Renal cortical epithelial cell (primary cell): Measurements from ENCODE around the gene GNG2. TPM values are rescaled to one million over a fixed set of nuclear protein-coding genes. Genes with fewer than 3 reads are reported as not detected.
A peak's percentile ranks its signal among the peaks of the same experiment; 100 is the strongest.

Experiments used
- DNase-seq: peaks from one replicate; pipeline ENCODE4 v3.0.0-alpha.2; 2011; ENCODE audit warnings: low read depth
- total RNA-seq: library from RNA; depleted of rRNA; stranded (reverse); fragments of >200 nt; gene quantifications from 2 replicates; pipeline ENCODE4 v1.2.3, GENCODE V29; 2014

Gene GNG2
- total RNA-seq, 1 donor from 2014 or later, result 2.8 TPM

DNA sequence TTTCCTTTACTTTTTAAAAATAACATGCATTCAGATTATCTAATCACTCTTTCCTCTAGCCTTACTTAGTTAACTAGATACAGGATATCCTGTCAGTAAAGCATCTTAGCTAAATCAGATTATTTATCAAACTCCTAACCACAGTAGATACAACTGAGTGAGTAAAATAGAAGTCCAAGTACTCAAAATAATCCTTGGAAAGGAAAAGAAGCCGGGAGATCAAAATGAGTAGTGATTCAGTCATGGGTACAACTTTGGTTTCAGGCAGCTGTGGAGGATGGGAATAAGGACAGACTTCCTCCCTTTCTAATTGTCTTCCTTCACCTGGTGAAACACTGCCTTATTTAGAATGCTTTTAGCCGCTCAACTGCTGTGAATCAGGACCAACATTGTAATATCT is 29.4 kb downstream of the GNG2 start:
- DNase-seq, result no peak

DNA sequence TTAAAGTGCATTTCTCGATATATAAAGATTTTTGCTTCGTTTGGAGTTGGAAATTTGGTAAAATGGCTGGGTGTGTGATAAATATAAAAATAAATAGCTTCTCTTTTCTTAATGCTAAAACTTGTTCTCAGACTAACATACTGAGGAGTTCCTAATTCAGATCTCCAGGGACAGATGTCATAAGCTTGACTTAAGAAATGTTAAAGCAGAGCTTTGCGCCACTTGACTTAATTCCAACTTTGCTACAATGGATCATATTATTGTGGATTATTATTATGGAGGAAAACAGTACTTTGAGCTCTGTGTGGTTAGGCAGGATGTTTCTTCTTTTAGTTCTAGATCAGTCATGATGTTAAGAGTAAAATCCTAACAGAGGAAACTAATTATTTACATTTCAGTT is 33.8 kb downstream of the GNG2 start:
- DNase-seq, result no peak

DNA sequence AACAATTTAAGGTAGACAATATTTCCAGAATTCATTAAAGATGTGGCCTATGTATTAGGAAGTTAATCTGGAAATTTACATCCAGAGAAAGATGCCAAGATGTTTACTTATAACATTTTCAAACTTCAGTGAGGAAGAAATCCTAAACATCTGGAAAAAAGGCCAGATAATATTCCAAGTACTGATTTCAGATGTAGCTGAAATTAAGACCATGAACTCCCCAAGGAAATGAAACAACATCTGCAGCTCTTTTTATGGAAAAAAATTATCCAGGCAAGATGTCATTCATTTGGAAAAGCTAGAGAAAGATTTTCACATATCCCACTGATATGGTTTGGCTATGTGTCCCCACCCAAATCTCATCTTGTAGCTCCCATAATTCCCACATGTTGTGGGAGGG is 35.0 kb downstream of the GNG2 start:
- DNase-seq, result no peak

DNA sequence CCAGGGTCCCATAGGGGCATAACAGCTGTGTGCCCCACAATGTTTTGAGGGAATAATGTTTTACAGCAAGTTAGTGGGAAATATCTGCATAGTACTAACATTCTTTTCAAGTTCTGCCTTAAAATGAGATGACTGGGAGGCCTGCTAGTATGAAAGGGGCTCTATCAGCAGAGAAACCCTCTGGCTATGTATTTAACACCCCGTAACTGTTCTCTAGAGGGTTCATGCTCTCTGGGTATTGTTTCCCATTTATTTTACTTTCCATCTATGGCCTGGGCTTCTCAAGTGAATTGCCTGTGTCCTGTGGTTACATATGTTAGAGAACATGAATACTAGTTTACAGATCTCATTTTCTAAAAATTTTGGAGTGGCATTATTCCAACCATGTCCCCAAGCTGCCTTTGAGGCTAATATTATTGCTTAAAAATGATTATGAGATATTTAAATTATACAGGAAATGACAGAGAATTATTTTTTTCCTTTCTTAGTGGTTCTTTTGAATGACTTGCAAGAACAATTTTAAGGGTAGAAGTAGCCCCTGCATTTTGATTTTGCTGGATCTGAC is 37.5 kb downstream of the GNG2 start:
- DNase-seq, result no peak

DNA sequence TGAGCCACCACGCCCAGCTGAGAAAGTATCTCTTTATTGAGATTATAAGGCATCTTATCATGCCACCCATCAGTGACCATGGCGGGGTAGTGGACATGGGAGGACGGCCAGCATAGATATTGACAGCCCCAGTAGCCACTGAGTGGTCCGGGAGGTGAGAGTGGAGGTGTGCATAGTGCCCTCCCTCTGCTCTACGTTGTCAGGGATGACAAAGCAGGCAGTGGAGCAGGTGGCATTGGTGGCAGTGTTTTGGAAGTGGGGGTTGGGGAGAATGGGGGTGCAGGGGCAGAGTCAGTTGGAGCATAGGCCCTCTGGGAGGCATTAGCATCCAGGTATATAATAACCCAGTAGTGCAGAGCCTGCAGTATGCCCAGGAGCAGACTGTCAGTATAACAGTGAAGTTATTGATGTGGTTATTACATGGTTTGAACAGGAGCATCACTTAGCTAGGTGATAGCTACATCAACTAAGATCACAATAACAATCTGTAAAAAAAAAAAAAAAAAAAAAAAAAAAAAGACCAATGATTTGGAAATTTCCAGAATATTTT is 41.1 kb downstream of the GNG2 start:
- no peak for DNase-seq

DNA sequence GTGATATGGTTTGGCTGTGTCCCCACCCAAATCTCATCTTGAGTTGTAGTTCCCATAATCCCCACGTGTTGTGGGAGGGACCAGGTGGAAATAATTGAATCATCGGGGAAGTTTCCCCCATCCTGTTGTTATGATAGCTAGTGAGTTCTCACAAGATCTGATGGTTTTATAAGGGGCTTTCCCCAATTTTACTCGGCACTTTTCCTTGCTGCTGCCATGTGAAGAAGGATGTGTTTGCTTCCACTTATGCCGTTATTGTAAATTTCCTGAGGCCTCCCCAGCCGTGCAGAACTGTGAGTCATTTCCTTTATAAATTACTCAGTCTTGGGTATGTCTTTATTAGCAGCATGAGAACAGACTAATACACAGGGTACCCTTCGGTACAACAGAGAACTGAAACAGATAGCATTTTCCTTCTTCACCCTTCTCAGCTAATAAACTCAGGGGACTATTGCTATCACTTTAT is 45.3 kb downstream of the GNG2 start:
- DNase-seq, result peak; percentile 91

DNA sequence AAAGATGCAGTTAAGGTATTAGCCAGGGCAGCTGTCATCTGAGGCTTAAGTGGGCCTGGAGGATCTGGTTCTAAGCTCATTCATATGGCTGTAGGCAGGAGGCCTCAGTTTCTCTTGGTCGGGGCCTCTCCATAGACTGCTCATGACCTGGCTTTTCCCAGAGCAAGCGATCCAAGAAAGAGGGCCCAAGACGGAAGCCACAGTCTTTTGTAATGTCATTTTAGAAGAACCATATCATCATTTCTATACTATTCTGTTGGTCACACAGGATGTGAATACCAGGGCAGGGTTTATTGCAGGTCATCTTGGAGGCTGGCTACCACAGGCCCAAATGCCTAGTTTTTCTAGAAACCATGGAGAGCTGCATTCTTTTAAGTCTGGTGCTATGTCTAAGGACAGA is 47.7 kb downstream of the GNG2 start:
- no peak for DNase-seq

DNA sequence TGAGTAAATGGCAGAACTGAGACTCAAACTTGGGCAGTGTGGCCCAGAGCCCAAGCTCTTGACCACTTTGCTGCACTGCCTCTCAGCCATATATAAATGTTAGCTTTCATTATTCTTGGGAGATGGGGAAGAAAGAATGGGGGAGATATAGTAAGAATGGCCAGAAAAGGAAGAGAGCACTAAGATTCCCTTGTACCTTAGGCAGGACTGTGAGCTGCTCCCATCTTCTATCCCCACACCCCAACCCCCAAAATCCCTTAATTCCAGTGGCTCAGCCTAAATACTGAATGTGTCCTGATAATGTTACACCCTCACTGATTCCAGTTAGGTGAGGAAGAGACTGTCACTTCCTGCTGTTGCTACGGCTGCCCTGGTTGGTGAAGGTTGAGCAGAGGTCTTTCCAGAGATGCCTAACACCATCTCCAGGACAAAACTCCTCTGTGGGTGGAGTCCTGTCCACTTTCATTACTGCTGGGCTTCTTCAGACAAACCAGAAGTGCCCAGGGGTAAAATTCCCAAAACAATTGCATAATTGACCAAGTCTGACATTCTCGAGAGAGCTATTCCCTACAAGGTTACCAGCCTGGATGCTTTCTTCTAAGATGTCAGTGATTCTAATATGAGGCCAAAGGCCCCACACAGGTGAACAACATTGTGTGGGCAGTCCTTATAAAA is 51.8 kb downstream of the GNG2 start:
- no peak for DNase-seq

DNA sequence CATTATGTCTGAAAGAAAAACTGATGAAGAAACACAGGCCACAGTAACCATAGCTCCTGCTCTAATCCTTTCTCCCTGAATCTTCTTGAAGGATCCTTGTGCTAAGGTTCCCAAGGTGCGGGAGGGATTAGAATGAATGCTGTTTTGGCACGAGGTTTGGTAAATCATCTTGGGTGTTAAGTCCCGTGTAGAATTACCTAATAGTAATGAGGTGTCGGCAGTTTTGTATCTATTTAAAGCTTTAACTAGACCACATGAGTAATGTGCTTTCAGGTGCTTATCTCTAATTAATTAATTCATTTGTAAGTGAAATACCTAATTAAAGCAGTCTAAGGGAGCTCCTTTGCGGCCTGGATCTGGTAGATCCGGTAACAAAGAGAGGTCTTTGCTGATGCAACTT is 53.9 kb downstream of the GNG2 start:
- no peak for DNase-seq

DNA sequence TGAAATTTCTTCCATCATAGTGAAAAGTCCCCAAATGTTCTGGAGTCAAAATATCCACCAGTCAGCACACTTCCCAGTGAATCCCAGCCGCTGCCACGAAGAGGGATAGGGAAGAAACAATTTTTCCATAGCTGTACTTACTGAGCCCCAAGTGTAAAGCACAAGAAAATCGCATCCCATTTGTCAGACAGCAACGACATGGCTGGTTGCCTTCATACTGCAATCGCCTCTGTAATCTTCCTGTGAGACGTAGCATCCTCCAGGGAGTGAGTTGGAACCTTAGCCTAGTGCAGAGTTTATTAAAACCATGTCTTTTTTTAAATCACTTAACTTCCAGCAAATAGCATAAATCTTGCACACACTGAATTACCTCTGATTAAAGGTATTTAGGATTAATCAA is 56.8 kb downstream of the GNG2 start:
- no peak for DNase-seq

DNA sequence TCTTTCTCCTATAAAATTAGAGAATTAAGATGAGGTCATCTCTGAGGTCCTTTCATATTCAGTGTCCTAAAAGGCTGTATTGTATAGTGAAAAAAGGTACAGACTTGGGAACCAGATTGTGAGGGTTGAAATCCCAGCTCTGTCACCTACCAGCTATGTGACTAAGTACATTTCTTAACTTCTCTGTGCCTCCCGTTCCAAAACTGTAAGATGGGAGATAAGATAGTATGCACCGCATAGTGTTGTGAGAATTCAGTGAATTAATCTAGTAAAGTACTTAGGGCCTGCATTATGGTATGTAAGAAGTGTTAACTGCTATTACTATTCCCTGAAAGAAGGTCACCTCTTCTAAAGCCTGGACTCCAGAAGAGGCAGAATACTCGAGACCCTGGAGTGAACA is 60.6 kb downstream of the GNG2 start:
- DNase-seq, result no peak

DNA sequence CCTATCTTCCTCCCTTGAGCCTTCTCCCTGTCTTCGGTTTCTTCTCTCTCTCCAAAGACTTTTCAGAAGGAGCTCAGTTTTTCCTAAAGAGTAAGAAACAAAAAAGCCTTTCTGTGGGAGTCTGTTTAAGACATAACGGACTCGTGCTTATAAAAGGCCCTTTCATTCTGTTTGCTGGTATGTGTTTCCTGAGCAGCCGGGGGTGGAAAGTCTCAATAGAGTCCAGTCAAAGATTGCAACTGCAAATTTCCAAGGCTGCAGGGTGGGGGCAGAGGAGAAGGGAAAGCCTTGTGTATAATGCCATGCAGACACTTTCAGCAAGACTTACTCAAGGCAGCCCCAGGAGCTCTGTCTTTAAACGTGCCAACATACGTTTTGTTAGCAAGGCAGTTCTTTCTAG is 62.2 kb downstream of the GNG2 start:
- DNase-seq, result no peak

DNA sequence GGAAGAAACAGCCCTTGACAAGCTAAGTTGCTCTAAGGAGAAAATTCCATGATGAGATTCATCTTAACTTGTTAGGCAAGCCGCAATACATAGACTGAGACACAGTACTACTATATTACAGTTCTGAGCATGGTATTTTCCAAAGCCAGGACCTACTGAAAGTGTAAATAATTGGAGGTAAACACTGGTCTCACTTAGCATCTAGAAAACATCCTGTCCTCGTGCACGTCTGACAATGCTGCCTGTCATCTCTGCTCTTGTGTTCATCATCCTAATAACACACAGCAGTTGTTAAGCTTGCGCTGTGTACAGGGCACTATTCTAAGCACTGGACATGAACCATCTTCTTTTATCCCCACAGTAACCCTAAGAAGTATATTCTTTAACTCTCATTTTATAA is 64.2 kb downstream of the GNG2 start:
- DNase-seq, result no peak

DNA sequence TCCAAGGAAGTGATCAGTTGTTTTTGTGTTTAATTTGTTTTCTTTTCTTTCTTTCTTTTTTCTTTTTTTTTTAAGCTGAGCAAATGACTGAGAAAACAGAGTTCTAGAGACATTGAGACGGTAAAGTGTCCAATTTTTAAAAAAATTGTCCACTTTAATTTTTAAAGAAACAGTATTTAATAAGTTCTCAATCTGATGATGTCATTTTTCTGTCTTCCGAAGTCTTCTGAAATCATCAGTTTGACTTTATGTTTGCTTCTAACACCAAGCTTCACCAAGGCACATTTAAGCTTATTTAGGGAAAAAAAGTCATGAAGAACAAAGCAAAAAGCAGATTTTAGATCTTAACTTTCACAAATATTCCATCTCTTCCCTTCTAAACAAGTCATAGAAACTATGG is 65.6 kb downstream of the GNG2 start:
- no peak for DNase-seq

DNA sequence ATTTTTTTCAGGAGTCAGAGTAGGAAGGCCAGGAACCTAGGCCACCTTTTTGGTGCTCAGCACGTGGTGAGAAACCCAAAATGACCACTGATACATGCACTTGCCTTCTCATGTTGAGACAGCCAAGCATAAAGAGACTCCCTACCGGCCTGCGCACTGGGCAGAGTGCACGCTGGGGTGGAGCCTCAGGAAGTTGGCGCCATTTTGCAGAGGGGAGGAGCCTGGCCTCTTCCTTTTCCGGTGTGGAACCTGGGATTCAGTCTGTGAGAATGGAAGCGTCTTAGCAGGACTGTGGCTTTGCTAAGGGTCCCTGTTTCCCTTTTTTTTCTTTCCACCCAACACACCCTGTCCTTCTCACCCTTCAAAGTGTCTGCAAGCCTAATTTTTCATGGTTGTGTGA is 66.0 kb downstream of the GNG2 start:
- DNase-seq, result no peak

DNA sequence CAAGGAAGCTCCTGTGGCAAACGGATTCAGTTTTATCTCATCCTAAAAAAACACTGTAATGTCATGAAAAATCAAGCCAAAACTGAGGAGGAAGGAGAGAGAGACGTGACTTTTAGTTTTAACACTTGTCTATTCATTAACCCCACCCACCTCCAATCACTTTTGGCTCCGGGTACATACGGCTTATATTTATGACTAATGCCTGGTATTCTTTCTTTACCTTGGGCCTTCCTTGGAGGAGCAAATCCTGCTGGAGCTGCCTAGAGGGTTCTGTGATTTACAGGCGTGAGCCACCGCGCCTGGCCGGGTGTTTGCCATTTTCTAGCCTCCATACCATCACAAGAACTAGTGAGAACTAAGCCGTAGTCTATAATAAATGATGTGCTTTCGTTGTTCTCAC is 68.2 kb downstream of the GNG2 start:
- DNase-seq, result no peak

DNA sequence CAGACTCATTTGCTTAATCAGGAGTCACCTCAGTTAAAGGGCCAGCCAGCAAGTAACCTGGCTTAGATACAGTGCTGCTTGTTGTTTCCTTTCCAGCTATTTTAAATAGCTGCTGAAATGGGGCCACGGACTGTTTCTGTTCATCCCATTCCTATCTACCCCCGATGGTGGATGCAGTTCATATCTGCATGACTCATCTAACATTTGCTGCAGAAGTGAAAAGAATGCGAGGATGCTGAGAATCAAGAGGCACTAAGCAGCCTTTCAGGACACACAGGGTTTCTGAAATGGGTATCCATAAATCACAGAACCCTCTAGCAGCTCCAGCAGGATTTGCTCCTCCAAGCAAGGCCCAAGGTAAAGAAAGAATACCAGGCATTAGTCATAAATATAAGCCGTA is 68.8 kb downstream of the GNG2 start:
- no peak for DNase-seq

DNA sequence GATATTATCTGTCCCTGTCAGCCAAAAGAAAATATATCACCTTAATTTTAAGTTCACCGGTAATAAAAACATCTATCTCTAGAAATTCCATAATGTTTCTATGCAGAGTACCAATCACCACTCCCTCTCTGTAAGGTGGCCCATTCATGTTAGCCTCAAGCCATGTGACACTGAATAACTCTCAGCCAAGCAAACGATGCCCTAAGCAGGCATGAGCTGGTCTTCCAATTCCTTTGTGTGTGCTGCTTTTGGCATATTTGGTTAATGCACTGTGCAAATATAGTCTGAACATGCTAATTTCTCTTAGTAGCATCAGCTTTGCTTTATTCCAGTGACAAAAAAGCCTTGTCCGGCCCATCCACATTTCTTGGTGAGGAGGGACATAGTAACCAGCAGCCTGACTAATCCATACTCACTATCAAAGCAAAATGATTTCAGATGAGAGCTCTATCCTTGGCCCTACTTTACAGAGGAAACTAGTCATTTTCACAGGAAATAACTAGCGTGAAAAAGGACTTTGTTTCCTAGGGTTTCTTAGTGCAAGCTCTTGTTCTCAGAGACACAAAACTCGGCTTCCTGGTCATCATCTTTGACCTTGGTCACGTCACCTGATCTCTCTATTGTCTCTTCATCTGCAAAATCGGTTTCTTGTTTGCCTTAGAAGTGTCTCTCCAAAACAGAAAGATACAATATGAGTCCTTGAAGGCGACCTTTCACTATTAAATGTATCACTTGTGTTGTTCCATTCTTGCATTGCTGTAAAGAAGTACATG is 69.7 kb downstream of the GNG2 start:
- no peak for DNase-seq

DNA sequence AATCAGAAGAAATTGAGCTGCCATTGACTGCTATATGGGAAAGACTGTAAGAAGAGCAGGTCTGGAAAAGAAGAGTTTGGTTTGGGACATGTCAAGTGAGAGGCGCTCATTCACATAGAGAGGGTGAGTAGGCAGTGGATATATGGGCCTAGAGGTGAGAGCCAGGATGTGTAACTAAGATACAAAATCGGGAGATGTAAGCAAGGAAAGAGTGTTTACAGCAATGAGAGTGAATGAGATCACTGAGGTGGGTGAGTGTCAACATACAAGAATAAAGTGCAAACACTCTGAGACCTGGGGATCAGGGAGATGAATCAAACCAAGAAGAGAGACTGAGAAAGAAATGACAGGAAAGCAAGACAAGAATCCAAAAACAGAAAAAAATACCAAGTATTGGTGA is 70.9 kb downstream of the GNG2 start:
- no peak for DNase-seq

DNA sequence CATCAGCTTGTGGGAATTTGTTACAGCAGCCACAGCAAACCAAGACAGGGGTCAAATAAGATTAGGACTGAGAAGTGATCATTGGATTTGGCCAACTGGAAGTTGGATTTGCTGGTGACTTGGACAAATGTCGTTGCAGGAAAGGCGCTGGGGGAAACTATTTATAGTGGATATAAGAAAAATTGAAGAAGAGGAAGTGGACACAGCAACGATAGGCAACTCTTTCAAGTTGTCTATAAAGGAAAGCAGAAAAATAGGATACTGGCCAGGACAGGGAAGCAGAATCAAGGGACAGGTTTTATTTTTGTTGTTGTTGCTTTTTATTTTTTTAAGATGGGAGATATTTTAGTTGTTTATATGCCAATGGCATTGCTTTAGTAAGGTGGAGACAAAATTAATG is 72.8 kb downstream of the GNG2 start:
- DNase-seq, result no peak

DNA sequence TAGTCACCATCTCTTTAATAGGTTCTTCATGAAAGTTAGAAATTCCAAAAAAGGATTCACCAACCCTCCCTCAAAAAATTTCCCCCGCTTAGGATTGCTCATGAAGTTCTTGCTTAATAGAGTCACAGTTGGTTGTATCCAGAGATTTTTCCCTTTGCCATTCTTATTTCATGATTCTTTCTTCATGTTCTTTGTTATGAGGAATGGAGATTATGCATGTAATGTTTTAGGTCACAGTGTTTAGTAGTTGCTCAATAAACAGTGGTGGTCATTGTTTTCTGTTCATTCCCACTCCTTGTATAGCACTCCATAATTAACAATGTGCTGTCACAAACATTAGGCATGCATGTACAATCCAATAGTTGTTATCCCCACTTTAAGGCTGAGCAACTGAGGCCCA is 77.7 kb downstream of the GNG2 start:
- DNase-seq, result no peak

DNA sequence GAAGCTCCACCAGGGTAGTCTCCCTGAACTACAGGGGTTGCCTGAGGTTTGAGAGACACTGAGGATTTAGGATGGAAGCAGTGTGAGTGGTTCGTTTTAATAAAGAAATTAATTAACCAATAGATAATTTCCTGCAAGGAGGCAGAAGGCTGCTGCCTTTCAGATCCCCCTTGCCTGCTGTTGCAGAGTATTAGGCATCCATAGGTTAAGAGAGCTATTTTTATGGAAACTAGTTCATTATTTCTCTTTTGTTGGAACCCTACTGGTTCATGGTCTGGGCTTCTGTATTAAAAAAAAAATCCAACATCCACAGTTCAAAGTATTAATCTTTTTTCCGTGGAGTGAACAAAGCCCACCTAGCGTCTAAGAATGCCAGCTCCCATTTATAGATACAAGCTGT is 78.4 kb downstream of the GNG2 start:
- no peak for DNase-seq

DNA sequence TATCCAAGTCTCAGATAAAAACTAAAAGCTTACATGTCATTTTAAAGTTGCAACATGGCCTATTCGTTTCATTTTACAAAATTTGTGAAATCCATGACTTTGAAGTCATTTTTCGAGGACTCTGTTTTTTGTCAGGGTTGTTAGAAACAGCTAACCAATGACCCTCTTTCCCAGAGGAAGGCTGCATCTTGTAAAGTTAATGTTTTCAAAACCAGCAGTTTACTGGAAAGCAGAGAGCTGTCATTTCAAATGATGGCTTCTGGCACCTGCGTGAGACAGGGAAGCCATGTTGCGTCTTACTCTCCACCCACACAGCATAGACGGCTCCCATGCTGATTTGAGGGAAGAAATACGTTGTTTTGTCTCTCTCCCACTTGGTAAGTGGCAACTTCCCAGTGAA is 78.8 kb downstream of the GNG2 start:
- DNase-seq, result no peak
